Mesendoderm (in vitro differentiated cells): ENCODE data around the gene CPLX4.

ENCODE experiments used
- DNase-seq: peaks from one replicate; pipeline ENCODE4 v3.0.0; 2013
- H2AK5ac ChIP-seq: 2 replicates; pipeline ENCODE4 v1.6.1; 2013; ENCODE audit warnings: low read length, inconsistent platforms
- H2BK120ac ChIP-seq: 2 replicates; pipeline ENCODE4 v1.6.1; 2013; ENCODE audit warnings: low read depth, mild to moderate bottlenecking, low read length, moderate library complexity, mixed read lengths
- H2BK15ac ChIP-seq: replicated peaks from 2 replicates; pipeline ENCODE4 v1.6.1; 2013; ENCODE audit warnings: low read depth, mild to moderate bottlenecking, moderate library complexity
- H2BK5ac ChIP-seq: 2 replicates; pipeline ENCODE4 v1.6.1; 2013; ENCODE audit warnings: low read length, inconsistent platforms
- H3K18ac ChIP-seq: 2 replicates; pipeline ENCODE4 v1.6.1; 2013; ENCODE audit warnings: mild to moderate bottlenecking, low read length, mixed read lengths
- H3K23ac ChIP-seq: one replicate; pipeline ENCODE4 v1.6.1; 2013; ENCODE audit warnings: low read length
- H3K27ac ChIP-seq: 2 replicates; pipeline ENCODE4 v1.5.1; 2013; ENCODE audit warnings: low read depth, mild to moderate bottlenecking, inconsistent platforms, low read length, moderate library complexity
- H3K27me3 ChIP-seq: 2 replicates; pipeline ENCODE4 v1.6.1; 2013; ENCODE audit warnings: low read length, control low read depth, mild to moderate bottlenecking, inconsistent platforms; ENCODE audit not compliant: insufficient read depth, poor library complexity
- H3K36me3 ChIP-seq: 2 replicates; pipeline ENCODE4 v1.6.1; 2013; ENCODE audit warnings: low read length, inconsistent platforms; ENCODE audit not compliant: control insufficient read depth, insufficient read depth
- H3K4ac ChIP-seq: one replicate; pipeline ENCODE4 v1.6.1; 2013; ENCODE audit warnings: low read depth, mild to moderate bottlenecking, low read length, moderate library complexity
- H3K4me1 ChIP-seq: 2 replicates; pipeline ENCODE4 v1.6.1; 2013; ENCODE audit warnings: low read depth, low read length, inconsistent platforms; ENCODE audit not compliant: control insufficient read depth
- H3K4me2 ChIP-seq: 2 replicates; pipeline ENCODE4 v1.6.1; 2013; ENCODE audit warnings: low read length
- H3K4me3 ChIP-seq: 2 replicates; pipeline ENCODE4 v1.5.1; 2013; ENCODE audit warnings: mild to moderate bottlenecking, low read length
- H3K56ac ChIP-seq: one replicate; pipeline ENCODE4 v1.6.1; 2013; ENCODE audit warnings: low read length
- H3K79me1 ChIP-seq: 2 replicates; pipeline ENCODE4 v1.6.1; 2013; ENCODE audit warnings: low read length, inconsistent platforms
- H3K79me2 ChIP-seq: 2 replicates; pipeline ENCODE4 v1.6.1; 2013; ENCODE audit warnings: mild to moderate bottlenecking, low read length; ENCODE audit not compliant: control insufficient read depth, insufficient read depth
- H3K9ac ChIP-seq: 2 replicates; pipeline ENCODE4 v1.6.1; 2013; ENCODE audit warnings: low read length, inconsistent platforms
- H4K5ac ChIP-seq: one replicate; pipeline ENCODE4 v1.6.1; 2013; ENCODE audit warnings: low read length
- H4K8ac ChIP-seq: one replicate; pipeline ENCODE4 v1.6.1; 2013; ENCODE audit warnings: low read depth, mild to moderate bottlenecking, control low read depth, low read length, moderate library complexity
- WGBS: extraction: QIAGEN DNeasy Blood & Tissue Kit; methylation state at CpG from one replicate; pipeline ENCODE4 v1.1.7; 2013; ENCODE audit warnings: low lambda C conversion rate, missing lambda C conversion rate; ENCODE audit not compliant: insufficient coverage; ENCODE audit errors: extremely low coverage; 5-methylcytosine and 5-hydroxymethylcytosine counted together

The CPLX4 gene

GRCh38 chr18:59343926-59344325 is 25.5 kb upstream of the CPLX4 start:
- no peak overlapping the region for H3K27ac ChIP-seq
- H3K4me3 ChIP-seq, result no peak overlapping the region
- no peak overlapping the region for H3K56ac ChIP-seq
- H2BK15ac ChIP-seq, result no peak overlapping the region
- no peak overlapping the region for H3K4ac ChIP-seq
- peaks cover 2% of the 10 kb centered on the region for H3K79me2 ChIP-seq
- H3K9ac ChIP-seq, result no peak overlapping the region
- H2BK120ac ChIP-seq, result no peak overlapping the region
- no peak overlapping the region for H3K23ac ChIP-seq
- no peak overlapping the region for H3K4me2 ChIP-seq
- no peak overlapping the region for H2AK5ac ChIP-seq
- no peak overlapping the region for H4K5ac ChIP-seq
- H2BK5ac ChIP-seq, result no peak overlapping the region
- DNase-seq, result no peak
- H3K18ac ChIP-seq, result no peak overlapping the region
- peaks cover 2% of the 10 kb centered on the region for H3K36me3 ChIP-seq
- no peak overlapping the region for H4K8ac ChIP-seq
- H3K79me1 ChIP-seq, result no peaks in the 10 kb centered on the region
- no peaks in the 10 kb centered on the region for H3K27me3 ChIP-seq
- H3K4me1 ChIP-seq, result no peaks in the 10 kb centered on the region
- no CpG with 5 or more reads among the region's 2 CpGs for WGBS

GRCh38 chr18:59340817-59341216 is 22.4 kb upstream of the CPLX4 start:
- no peak overlapping the region for H2AK5ac ChIP-seq
- no peak overlapping the region for H2BK120ac ChIP-seq
- no peak overlapping the region for H3K27ac ChIP-seq
- H4K8ac ChIP-seq, result no peak overlapping the region
- no peak overlapping the region for H2BK5ac ChIP-seq
- H3K4me2 ChIP-seq, result no peak overlapping the region
- no peak overlapping the region for H3K18ac ChIP-seq
- H3K4me3 ChIP-seq, result no peak overlapping the region
- H3K4ac ChIP-seq, result no peak overlapping the region
- no peak overlapping the region for H3K9ac ChIP-seq
- no peaks in the 10 kb centered on the region for H3K4me1 ChIP-seq
- DNase-seq, result no peak
- no peaks in the 10 kb centered on the region for H3K27me3 ChIP-seq
- H3K79me1 ChIP-seq, result no peaks in the 10 kb centered on the region
- no peak overlapping the region for H3K23ac ChIP-seq
- no peak overlapping the region for H2BK15ac ChIP-seq
- no peak overlapping the region for H4K5ac ChIP-seq
- peaks cover 6% of the 10 kb centered on the region for H3K36me3 ChIP-seq
- peaks cover 2% of the 10 kb centered on the region for H3K79me2 ChIP-seq
- no peak overlapping the region for H3K56ac ChIP-seq

- no peak overlapping the region for H4K8ac ChIP-seq
- H3K4me2 ChIP-seq, result no peak overlapping the region
- H3K4ac ChIP-seq, result no peak overlapping the region
- H4K5ac ChIP-seq, result no peak overlapping the region
- peaks cover 2% of the 10 kb centered on the region for H3K79me2 ChIP-seq
- no peak for DNase-seq
- no peak overlapping the region for H2BK120ac ChIP-seq
- H3K4me3 ChIP-seq, result no peak overlapping the region
- WGBS, result no CpG with 5 or more reads among the region's 2 CpGs
- H3K27me3 ChIP-seq, result no peaks in the 10 kb centered on the region
- H3K9ac ChIP-seq, result no peak overlapping the region
- no peak overlapping the region for H2BK15ac ChIP-seq
- H3K56ac ChIP-seq, result no peak overlapping the region
- no peak overlapping the region for H3K27ac ChIP-seq
- no peaks in the 10 kb centered on the region for H3K4me1 ChIP-seq
- no peak overlapping the region for H3K23ac ChIP-seq
- H2BK5ac ChIP-seq, result no peak overlapping the region
- no peak overlapping the region for H3K18ac ChIP-seq
- no peaks in the 10 kb centered on the region for H3K79me1 ChIP-seq
- H3K36me3 ChIP-seq, result peaks cover 4% of the 10 kb centered on the region
- H2AK5ac ChIP-seq, result no peak overlapping the region
Observed at GRCh38 chr18:59340312-59340711, 21.9 kb upstream of the CPLX4 start.

- Histone ChIP-seq H3K56ac (no peak overlapping the region), H3K4me2 (no peak overlapping the region), H2BK120ac (no peak overlapping the region), H3K18ac (no peak overlapping the region), H4K5ac (no peak overlapping the region), H3K27me3 (no peaks in the 10 kb centered on the region), H2BK5ac (no peak overlapping the region), H3K79me2 (no peaks in the 10 kb centered on the region), H4K8ac (no peak overlapping the region), H3K4me1 (no peaks in the 10 kb centered on the region), H3K4me3 (no peak overlapping the region), H3K9ac (no peak overlapping the region), H3K4ac (no peak overlapping the region), H3K36me3 (peaks cover 2% of the 10 kb centered on the region), H2AK5ac (no peak overlapping the region), H3K79me1 (no peaks in the 10 kb centered on the region), H2BK15ac (no peak overlapping the region), H3K27ac (no peak overlapping the region), H3K23ac (no peak overlapping the region)
- DNase-seq, result no peak
- WGBS, result no CpG with 5 or more reads among the region's 3 CpGs
Observed at GRCh38 chr18:59332986-59333385, 14.5 kb upstream of the CPLX4 start.

GRCh38 chr18:59328683-59329082 is 10.2 kb upstream of the CPLX4 start:
- peaks cover 1% of the 10 kb centered on the region for H3K36me3 ChIP-seq
- H4K8ac ChIP-seq, result no peak overlapping the region
- WGBS, result no CpG with 5 or more reads among the region's 2 CpGs
- H3K79me2 ChIP-seq, result no peaks in the 10 kb centered on the region
- H3K4me1 ChIP-seq, result no peaks in the 10 kb centered on the region
- no peaks in the 10 kb centered on the region for H3K79me1 ChIP-seq
- no peak overlapping the region for H3K9ac ChIP-seq
- H2BK15ac ChIP-seq, result no peak overlapping the region
- no peak overlapping the region for H2BK120ac ChIP-seq
- no peak overlapping the region for H2AK5ac ChIP-seq
- H3K4me2 ChIP-seq, result no peak overlapping the region
- no peak overlapping the region for H4K5ac ChIP-seq
- H3K4me3 ChIP-seq, result no peak overlapping the region
- no peaks in the 10 kb centered on the region for H3K27me3 ChIP-seq
- no peak overlapping the region for H3K27ac ChIP-seq
- no peak overlapping the region for H3K23ac ChIP-seq
- no peak for DNase-seq
- no peak overlapping the region for H3K18ac ChIP-seq
- H3K56ac ChIP-seq, result no peak overlapping the region
- no peak overlapping the region for H3K4ac ChIP-seq
- H2BK5ac ChIP-seq, result no peak overlapping the region

GRCh38 chr18:59325965-59326364 is 7.5 kb upstream of the CPLX4 start:
- H4K5ac ChIP-seq, result no peak overlapping the region
- H3K4me3 ChIP-seq, result no peak overlapping the region
- H2BK5ac ChIP-seq, result no peak overlapping the region
- no peak for DNase-seq
- no peak overlapping the region for H4K8ac ChIP-seq
- no peak overlapping the region for H2BK120ac ChIP-seq
- no peak overlapping the region for H3K23ac ChIP-seq
- no peaks in the 10 kb centered on the region for H3K79me1 ChIP-seq
- H3K9ac ChIP-seq, result no peak overlapping the region
- peaks cover 1% of the 10 kb centered on the region for H3K36me3 ChIP-seq
- no peak overlapping the region for H2AK5ac ChIP-seq
- H3K18ac ChIP-seq, result no peak overlapping the region
- no peak overlapping the region for H2BK15ac ChIP-seq
- no peaks in the 10 kb centered on the region for H3K4me1 ChIP-seq
- H3K79me2 ChIP-seq, result no peaks in the 10 kb centered on the region
- no peak overlapping the region for H3K56ac ChIP-seq
- H3K4me2 ChIP-seq, result no peak overlapping the region
- no peaks in the 10 kb centered on the region for H3K27me3 ChIP-seq
- no peak overlapping the region for H3K27ac ChIP-seq
- no CpG with 5 or more reads among the region's 1 CpG for WGBS
- H3K4ac ChIP-seq, result no peak overlapping the region
